Cerebellar nuclear complex (tissue), 1 donor: Measurements from ENCODE around the gene C8G.

Experiments
- DNase-seq, 2 experiments: peaks; one replicate each; lab custom pipeline; 2025; lab: John Stamatoyannopoulos, UW

C8G gene

DNA sequence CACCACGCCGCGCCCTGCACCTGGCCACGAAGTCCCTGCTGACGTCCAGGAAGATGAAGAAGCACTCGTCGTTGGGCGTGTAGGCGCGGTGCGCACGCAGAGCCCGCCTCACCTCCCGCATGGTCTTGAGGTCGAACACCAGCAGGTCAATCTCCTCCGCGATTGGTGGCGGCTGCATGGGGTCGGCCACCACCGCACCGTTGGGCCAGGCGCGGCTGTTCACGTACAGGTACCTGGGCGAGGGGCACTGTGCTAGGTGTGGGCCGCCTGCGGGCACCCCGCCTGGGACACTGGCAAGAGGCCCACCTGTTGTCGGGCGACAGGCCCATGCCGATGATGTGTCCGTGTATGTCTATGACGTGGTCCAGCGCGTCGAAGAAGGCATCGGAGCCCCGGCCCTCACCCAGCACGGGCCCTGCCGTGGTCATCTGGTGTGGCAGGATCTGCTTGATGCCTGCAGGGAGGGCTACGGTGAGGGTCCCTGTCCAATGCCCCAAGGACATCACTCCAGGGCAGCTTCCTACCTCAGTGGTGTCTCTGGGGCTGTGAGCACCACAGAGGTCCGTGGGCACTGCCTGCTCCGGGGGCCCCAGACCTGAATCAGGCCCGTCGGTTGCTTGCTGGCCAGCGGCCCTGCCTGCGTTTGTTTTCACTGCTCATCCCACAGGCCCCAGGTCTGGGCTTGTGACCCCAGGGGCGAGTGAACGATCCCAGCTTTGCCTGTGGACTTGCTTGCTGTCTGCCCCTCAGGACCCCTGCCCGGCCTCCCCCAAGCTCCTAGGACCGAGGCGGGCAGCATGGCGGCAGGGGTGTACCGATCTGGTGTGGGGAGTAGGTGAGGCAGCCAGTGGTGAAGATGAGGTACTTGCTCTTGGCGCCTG lies 3.6 kb upstream of the C8G start:
- no peak for DNase-seq

DNA sequence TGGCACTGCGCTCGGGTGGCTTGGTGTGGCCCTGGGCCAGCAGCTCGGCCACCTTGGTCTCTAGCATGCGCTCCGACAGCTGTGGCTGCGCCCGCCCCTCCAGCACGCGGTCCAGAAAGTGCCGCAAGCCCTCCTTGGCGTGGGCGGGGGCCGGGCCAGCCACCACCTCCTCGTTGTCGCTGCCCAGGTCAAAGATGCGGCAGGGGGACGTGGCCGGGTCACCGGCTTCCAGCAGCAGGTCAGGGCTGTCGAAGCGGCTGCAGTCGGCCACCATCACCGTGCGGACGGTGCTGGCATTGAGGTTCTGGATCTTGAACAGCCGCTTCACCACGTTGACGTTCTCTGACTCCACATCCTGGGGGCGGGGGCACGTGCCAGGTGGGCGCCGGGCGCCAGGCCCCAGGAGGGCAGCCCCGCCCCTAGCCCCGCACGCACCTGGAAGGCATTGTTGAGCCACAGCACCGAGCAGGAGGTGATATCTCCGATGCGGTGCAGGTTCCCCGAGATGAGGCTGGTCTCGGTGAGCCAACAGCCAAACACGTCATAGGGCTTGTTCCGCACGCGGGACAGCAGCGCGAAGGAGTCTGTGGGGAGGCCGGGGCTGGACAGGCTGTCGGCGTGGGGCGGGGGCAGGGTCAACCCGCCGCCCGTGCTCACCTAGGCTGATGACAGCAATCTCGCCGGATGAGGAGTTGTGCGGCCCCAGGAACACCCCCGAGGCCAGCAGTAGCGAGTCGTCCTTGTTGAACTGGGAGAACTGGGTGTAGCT lies 2.7 kb upstream of the C8G start:
- no peak for DNase-seq

DNA sequence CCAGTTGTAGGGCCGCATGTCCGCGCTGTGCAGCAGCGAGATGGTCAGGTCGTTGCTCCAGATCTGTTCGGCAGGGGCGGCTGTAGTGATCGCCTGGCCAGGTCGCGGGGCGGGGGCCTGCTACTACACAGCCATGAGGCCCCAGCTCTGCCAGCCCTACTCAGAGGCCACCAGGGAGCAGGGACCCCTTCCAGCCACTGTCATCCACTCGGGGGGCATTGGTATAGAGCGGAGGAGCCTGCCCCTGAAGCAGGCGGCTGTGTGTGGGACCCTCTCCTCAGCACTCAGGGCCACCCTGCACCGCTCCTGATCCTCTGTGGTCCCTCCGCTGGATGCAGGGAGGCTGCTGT lies 2.2 kb upstream of the C8G start:
- no peak for DNase-seq

DNA sequence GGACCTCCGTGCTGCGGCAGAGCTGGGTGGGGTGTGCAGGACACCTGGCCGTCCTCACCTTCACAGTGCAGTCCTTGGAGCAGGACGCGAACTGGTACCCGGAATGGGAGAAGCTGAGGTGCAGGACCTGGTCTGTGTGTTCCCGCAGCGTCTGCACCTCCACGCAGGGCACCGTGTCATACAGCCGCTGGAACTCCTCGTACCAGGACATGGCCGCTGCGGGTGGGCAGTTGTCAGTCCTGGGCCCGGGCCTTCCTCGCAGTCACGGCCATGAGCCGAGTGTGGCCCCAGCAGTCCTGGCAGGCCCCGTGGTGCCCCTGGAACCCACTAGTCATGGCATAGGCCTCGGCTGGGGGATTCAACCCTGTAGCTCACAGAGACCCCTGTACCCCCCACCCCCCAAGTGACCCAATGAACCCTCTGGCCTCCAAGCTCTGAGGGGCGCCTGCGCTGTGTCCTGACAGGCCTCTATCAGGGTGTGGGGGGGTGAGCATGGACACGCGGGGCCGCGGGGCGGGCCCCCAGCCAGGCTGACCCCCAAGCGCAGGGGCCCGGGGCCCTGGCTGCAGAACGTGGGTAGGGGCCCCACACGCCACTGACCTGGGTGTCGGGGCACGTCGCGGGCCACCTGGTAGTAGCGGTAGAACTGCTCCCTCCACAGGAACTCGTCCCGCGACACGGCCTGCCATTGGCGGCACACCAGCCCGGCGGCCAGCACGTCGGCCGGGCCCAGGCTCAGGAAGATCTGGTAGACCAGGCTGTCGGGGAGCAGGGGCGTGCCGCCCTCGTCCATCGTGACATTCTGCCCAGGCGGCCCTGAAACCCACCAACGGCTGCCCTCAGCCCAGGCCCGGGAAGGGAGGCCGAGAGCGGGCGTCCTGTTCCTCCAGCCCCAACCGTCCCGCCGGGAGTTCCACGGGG lies 1.5 kb upstream of the C8G start:
- no peak for DNase-seq

DNA sequence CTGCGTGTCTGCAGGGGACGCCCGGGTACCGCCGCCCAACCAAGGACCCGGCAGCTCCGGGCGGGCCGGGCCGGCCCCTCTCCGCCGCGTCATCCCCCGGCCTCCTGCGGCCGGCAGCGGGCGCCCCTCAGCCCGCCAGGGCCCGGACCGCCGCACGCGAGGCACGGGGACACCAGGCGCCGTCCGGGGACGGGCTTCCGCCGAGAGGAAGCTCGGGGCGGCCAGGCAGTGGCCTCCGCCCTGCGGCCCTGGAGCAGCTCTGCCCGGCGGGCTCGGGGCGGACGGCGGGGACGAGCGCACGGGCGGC lies 878 bp upstream of the C8G start:
- DNase-seq: no peak

DNA sequence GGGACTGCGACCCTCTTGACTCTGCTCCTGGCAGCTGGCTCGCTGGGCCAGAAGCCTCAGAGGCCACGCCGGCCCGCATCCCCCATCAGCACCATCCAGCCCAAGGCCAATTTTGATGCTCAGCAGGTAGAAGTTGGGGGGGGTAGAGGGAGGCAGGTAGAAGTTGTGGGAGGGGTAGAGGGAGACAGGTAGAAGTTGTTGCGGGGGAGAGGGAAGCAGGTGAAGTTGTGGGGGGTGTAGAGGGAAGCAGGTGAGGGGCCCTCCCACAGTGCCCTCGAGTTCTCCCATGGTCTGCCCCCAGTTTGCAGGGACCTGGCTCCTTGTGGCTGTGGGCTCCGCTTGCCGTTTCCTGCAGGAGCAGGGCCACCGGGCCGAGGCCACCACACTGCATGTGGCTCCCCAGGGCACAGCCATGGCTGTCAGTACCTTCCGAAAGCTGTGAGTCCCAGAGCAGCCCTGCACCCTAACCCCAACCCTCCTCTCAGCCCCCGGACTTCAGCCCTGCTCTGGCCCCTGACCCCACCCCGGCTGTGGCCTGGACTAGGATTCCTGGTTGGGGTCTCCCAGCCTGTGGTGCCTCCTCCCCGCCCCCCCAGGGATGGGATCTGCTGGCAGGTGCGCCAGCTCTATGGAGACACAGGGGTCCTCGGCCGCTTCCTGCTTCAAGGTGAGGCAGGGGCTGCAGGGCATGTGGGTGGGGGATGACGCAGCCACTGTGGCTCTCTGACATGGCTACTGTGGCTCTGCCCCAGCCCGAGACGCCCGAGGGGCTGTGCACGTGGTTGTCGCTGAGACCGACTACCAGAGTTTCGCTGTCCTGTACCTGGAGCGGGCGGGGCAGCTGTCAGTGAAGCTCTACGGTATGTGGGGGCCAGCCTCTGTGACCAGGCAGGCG lies 537 bp downstream of the C8G start:
- no peak for DNase-seq

DNA sequence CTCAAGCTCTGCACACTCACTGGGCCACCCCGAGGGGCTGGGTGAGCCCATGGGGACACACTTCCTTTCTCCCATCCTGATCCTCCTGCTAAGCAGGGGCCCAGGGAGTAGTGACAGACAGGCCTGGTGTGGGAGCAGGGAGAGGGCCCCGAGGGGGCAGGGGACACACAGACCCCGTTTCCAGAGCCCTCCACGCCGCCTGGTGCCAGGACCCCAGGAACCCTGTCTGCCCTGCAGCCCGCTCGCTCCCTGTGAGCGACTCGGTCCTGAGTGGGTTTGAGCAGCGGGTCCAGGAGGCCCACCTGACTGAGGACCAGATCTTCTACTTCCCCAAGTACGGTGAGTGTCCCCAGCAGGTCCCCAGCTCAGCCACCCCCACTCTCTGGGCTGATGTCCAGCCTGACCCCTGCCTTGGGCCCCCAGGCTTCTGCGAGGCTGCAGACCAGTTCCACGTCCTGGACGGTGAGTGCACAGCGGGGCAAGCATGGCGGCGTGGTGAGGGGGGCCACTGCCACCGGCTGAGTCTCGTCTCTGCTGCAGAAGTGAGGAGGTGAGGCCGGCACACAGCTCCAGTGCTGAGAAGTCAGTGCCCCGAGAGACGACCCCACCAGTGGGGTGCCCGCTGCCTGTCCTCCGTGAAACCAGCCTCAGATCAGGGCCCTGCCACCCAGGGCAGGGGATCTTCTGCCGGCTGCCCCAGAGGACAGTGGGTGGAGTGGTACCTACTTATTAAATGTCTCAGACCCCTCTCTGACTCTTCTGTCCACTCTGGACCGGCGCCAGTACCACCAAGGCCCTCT lies 1.4 kb downstream of the C8G start:
- DNase-seq: no peak

DNA sequence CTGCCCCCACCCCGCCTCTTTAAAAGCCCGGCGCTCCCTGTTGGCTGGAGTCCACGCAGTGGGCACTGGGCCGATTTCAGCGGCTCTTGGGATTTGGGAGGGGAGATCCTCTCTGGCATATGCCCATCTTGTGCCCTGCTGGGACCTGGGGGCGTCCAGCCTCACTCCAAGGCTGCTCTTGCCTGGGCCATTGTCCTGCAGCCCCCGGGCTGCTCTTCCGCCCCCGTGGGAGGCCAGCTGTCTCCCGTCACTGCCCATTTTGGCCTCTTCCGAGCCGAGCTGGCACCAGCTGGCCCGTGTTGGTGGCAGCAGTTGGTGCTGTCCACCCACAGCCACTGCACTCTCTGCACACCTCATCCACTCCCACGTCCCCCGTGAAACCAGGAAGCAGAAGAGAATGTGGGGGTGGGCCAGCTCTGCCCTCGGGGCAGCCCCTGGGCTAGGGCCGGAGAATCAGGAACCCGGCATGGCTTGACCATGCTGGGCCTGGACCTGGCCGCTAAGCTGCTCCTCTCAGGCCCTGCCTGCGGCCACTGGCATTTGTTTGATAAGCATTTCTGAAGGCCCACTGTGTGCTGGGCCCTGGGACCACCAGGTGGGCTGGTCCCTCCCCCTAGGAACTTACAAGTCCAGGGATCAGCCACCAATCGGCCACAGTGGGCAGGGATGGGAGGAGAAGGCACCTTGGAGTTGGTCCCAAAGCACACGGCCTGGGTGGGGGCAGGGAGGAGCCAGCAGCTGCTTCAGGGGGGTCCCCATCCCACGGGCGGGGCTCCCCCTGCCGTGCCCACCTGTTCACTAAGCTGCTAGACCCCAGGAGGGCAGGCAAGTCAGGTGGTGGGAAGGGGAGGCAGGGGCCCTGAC lies 2.2 kb downstream of the C8G start:
- no peak for DNase-seq

DNA sequence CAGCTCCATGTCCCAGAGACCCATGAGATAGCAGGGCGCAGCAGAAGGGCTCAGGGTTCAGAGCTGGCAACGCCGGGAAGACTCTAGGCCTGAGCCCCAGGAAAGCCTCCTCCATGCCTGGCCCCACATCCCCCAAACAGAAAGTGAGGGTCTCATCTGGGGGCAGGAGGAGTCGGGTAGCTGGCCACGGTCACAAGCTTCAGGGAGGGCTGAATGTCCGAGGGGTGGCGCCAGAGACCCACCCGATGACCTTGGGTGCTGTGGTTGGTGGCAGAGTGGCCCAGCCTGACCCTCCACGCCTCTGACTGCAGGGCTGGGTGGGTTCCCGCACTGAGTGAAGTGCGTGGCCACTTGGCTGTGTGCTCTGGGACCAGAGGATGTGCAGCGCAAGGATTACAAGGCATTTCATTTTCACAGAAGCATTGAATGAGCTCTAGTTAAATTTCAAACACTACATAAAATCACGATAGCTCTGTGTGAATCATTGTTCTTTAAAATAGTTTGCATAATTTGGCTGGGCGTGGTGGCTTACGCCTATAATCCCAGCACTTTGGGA lies 3.0 kb downstream of the C8G start:
- no peak for DNase-seq

DNA sequence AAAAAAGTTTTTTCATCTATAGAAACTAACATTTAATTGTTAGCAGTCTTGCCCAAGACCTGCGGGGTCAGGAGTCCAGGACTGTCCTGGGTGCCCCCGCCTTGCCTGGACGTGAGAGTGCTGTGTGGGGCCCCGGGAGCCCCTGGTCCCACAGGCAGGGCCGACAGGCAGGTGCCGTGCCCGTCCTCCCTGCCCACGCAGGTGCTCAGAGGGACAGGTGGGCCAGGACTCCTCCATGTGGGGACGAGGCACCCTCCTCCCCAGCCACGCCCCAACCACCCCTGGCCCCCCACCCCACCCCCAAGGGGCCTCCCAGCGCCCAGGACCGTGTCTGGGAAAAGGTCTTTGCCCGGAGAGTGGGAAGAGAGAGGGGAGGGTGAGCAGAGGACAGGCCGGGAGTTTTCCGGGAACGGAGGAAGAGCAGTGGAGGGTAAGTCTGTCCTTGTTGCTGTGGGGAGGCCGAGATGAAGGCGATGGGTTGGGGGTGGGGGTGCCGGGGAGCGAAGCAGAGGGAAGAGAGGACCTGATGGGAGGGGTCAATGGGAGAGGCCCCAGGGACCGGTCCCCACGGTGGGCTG lies 4.3 kb downstream of the C8G start:
- no peak for DNase-seq

DNA sequence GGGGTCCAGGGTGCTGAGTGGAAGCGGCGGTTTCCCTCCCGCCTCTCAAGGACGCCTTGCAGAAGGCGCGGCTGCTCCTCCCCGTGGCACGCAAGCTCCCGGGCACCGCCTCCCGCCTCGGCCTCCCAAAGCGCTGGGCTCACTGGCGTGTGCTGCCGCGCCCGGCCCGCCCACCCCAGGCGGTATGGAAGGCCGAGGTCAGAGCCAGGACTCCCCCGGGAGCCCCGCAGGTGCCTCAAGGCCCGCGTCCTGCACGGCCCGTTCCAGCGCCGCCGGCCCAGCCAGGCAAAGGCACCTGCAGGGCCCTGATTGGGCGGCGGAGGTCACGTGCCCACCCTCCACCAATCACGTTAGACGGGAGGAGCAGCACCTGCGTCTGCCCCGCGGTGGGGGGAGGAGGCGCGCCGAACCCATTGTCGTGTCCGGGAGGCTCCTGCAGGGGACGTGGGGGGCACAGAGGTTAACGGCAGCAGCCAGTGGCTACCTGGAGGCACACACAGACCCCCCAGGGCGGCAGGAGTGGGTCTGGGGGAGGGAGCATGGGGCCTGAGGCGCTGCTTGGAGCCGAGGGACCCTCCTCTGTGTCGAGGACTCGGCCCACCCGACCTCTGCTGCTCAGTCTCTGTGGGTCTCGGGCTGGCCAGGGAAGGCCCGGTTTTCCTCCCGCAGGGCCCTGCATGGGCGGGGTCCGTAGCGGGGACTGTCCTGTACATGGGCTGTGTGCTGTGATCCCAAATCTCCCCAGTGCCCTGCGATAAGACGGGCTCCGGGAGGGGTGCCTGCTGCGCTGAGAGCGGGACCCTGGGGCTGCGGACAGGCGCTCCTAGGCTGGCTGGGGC lies 5.0 kb downstream of the C8G start:
- DNase-seq: peak; percentile 73 to 94

DNA sequence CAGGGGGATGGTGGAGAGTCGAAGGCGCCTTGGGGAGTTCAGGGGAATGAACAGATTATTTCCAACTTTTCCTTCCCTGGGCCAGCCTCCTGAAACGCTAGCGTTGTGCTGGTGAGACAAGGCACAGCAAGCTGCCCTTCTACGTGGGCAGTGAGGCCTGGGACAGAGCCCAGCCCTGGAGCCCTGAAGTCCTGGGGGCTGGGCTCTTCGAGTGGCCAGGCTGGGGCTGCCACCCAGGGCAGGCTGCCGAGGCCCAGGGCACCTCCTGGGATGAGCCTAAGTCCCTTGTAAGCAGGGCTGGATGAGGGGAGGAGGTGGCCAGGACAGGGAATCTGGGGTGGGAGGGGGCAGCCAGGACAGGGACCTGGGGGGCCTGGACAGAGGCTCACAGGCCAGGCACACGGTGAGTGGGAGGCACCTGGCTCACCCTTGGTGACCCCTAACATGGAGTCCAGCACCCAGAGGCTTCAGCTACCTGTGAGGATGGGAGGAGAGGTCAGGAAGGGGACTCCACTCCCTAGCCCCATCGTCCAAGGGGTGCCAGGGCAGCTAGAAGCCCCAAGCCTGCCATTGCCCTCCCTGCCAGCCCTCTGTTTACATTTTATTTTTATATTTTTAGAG lies 5.7 kb downstream of the C8G start:
- no peak for DNase-seq

DNA sequence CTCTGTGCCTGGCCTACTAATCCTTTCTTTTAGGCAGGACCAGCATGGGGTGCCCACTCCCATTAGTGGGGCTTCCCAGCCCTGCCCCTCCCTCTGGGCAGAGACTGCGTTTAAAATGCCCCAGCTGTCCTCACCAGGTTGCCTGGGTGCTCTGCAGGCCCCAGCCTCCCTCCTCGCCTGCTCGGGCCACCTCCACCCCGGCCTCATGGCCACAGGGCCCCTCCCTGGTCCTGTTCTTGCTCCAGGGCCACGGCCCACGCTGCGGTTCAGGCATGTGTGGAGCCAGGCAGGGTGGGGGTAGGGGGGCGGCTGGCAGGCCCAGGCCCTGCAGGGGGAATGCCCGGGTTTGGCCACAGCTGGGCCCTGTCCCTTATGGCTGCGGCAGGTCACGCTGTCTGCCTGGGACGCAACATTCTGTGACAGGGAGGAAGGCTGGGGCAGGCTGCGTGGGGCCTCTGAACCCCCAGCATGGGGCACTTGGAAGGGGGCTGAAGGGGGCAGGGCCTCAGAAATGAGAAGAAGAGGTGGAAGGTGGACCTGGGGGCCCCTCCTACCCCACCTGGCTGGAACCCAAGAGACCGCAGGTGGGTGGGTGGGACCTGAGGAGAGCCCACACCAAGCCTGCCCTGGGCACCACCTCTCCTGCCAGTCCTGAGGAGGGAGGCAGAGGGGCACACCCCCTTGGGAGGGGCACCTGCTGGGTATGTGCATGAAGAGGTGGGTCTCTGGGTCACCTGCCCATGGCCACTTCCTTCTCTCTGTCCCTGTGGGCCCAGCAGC lies 6.7 kb downstream of the C8G start, which contains the start of gene LCN12:
Gene LCN12, plus strand, starts transcription at position 733 of the 780 bp plus-strand sequence. CDS start 55 bp downstream, outside the sequence.
- no peak for DNase-seq

DNA sequence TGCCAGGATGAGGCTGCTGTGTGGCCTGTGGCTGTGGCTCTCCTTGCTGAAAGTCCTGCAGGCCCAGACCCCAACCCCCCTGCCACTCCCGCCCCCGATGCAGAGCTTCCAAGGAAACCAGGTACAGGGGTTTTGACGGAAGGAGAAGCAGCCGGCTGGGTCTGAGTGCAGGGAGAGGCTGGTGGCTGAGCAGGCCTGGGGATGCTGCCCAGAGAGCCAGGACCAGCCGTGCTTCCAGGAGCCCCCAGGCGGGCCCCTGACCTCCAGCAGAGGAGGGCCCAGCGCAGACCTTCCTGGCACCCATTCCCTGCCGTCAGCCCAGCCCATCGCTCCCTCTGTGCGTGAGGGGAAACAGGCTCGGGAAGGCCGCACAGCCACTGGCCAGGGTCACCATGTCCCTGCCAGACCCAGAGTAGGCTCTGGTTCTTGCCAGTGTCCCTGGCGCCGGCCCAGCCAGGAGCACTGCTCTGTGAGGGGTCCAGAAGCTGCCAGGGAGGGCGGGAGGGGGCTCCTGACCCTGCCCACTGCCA lies 7.3 kb downstream of the C8G start:
- no peak for DNase-seq

DNA sequence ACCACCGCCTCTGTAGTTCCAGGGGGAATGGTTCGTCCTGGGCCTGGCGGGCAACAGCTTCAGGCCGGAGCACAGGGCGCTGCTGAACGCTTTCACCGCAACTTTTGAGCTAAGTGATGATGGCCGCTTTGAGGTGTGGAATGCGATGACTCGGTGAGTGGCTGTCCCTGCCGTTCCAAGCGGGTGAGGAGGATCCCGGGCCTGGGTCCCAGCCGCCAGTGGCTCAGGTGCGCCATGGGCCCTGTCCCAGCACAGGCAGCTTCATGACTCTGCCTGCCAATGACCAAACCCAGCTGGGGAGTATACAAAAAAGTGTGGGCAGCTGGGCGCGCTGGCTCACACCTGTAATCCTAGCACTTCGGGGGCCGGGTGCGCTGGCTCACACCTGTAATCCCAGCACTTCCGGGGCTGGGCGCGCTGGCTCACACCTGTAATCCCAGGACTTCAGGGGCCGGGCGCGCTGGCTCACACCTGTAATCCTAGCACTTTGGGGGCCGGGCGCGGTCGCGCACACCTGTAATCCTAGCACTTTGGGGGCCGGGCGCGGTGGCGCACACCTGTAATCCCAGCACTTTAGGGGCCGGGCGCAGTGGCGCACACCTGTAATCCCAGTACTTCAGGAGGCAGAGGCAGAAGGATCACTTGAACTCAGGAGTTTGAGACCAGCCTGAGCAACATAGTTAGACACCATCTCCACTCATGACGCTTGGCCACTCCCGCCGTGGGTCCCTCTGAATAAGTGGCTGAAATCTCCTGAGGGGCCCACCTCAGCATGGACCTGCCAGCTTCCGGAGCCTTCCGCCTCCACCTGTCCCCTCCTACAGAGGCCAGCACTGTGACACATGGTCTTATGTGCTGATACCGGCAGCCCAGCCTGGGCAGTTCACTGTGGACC lies 8.1 kb downstream of the C8G start:
- no peak for DNase-seq
